ENCODE data around the gene EDC4. TPM values are rescaled to one million over a fixed set of nuclear protein-coding genes. Genes with fewer than 3 reads are reported as not detected.
A peak's percentile ranks its signal among the peaks of the same experiment; 100 is the strongest.

EDC4 gene
- total RNA-seq, 1 experiment from 2014 or later: 100 TPM

- TF ChIP-seq EZH2 (IDR thresholded peaks at IDR 0.05): no peak
- TF ChIP-seq FOSL1 (IDR thresholded peaks at IDR 0.05; ENCODE audit: low read depth): no peak
- no peak for TF ChIP-seq ZNF274 (IDR thresholded peaks at IDR 0.05; ENCODE audit: low read depth, low read length)
- TF ChIP-seq JUND (IDR thresholded peaks at IDR 0.05): no peak
- TF ChIP-seq EGR1 (IDR thresholded peaks at IDR 0.05; ENCODE audit: low read depth): no peak
- no peak for TF ChIP-seq YY1 (IDR thresholded peaks at IDR 0.05; ENCODE audit: extremely low read depth, insufficient replicate concordance, low read depth, low read length)
- no peak for TF ChIP-seq POLR2A (IDR thresholded peaks at IDR 0.05; ENCODE audit: borderline replicate concordance, extremely low read depth, insufficient read depth, insufficient read length)
- TF ChIP-seq, protein P1, sequence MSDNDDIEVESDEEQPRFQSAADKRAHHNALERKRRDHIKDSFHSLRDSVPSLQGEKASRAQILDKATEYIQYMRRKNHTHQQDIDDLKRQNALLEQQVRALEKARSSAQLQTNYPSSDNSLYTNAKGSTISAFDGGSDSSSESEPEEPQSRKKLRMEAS (IDR thresholded peaks at IDR 0.05): no peak
- TF ChIP-seq RAD21 (IDR thresholded peaks at IDR 0.05; ENCODE audit: low read depth): no peak
- no peak for TF ChIP-seq SP1 (IDR thresholded peaks at IDR 0.05; ENCODE audit: low read depth)
These were observed 19.5 kb downstream of the EDC4 start (continued) for GRCh38 chr16:67892375-67892774.

GRCh38 chr16:67892899-67893742 lies 20.3 kb downstream of the EDC4 start, which contains the start of gene PSKH1:
Gene PSKH1, plus strand, starts transcription at chr16:67893254. Its CDS starts 15,496 bp downstream, at chr16:67908750.
- TF ChIP-seq YY1 (IDR thresholded peaks at IDR 0.05; ENCODE audit: extremely low read depth, insufficient replicate concordance, low read depth, low read length) (peak; percentile 91), SRF (IDR thresholded peaks at IDR 0.05; ENCODE audit: low read depth) (peak; percentile 88), ZFX (IDR thresholded peaks at IDR 0.05) (peak; percentile 99), POLR2AphosphoS5 (IDR thresholded peaks at IDR 0.05; ENCODE audit: low read depth, low read length) (no peak; the same call in none of the 2 replicates), SP1 (IDR thresholded peaks at IDR 0.05; ENCODE audit: low read depth) (peak; percentile 71), EGR1 (IDR thresholded peaks at IDR 0.05; ENCODE audit: low read depth) (peak; percentile 57), SIN3A (IDR thresholded peaks at IDR 0.05; ENCODE audit: low read depth) (0 out of 2 replicates have a peak, but pooled peaks have one; percentile 29), ZBTB33 (IDR thresholded peaks at IDR 0.05; ENCODE audit: extremely low read depth, insufficient replicate concordance, low read length) (no peak), POLR2A (IDR thresholded peaks at IDR 0.05; ENCODE audit: borderline replicate concordance, extremely low read depth, insufficient read depth, insufficient read length) (peak; percentile 53)
- TF ChIP-seq, protein P2, sequence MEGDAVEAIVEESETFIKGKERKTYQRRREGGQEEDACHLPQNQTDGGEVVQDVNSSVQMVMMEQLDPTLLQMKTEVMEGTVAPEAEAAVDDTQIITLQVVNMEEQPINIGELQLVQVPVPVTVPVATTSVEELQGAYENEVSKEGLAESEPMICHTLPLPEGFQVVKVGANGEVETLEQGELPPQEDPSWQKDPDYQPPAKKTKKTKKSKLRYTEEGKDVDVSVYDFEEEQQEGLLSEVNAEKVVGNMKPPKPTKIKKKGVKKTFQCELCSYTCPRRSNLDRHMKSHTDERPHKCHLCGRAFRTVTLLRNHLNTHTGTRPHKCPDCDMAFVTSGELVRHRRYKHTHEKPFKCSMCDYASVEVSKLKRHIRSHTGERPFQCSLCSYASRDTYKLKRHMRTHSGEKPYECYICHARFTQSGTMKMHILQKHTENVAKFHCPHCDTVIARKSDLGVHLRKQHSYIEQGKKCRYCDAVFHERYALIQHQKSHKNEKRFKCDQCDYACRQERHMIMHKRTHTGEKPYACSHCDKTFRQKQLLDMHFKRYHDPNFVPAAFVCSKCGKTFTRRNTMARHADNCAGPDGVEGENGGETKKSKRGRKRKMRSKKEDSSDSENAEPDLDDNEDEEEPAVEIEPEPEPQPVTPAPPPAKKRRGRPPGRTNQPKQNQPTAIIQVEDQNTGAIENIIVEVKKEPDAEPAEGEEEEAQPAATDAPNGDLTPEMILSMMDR (IDR thresholded peaks at IDR 0.05 in 2 of 3, conservative IDR thresholded peaks at IDR 0.05 in 1 of 3; ENCODE audit: borderline replicate concordance in 1 of 3, insufficient read depth in 1 of 3, low read depth in 2 of 3, low read length in 2 of 3): no peak
- TF ChIP-seq, protein P1 (IDR thresholded peaks at IDR 0.05): no peak
- peaks cover 43% of the 10 kb centered on the region for H3K79me2 ChIP-seq (ENCODE audit: insufficient read depth, low read length)
- H3K9me2 ChIP-seq (ENCODE audit: insufficient read depth): no peaks in the 10 kb centered on the region
- DNase-seq (ENCODE audit: low read depth, low spot score) (peak; percentile 88), ATAC-seq (peak; percentile 99)
- H4K20me1 ChIP-seq (ENCODE audit: insufficient read depth): no peaks in the 10 kb centered on the region
- H3K4me3 ChIP-seq (replicated peaks in 1 of 2; ENCODE audit: low read depth in 1 of 2, low read length in 2 of 2): peak within 1 kb of the TSS; percentile 91 to 98
- H3K36me3 ChIP-seq (ENCODE audit: control insufficient read depth in 1 of 2, insufficient read depth in 2 of 2, low read length in 2 of 2): no peaks in the 10 kb centered on the region
- ChIA-PET POLR2A (no interaction called here), CTCF (interaction anchor here (0.6 to 1.1 kb wide), 2 partner anchors 10 to 366 kb away, joined by 3 to 4 read pairs; no protein-coding TSS in a partner anchor), RAD21 (ENCODE audit: low non-redundant PET in 1 of 2, low total read pairs in 2 of 2, uncharacterized antibody in 2 of 2, unreplicated experiment in 2 of 2) (no interaction called here)
- no peaks in the 10 kb centered on the region for H3K27me3 ChIP-seq (ENCODE audit: insufficient read depth, low read length)
- H3K4me2 ChIP-seq (ENCODE audit: low read length): peak within 1 kb of the TSS; percentile 76
- peak within 1 kb of the TSS; percentile 78 for H3K27ac ChIP-seq (ENCODE audit: low read depth, low read length)
- BruUV-seq (replicated peaks): no TSS peak
- peak within 1 kb of the TSS; percentile 1 for H2AFZ ChIP-seq (ENCODE audit: low read depth, low read length, poor library complexity, severe bottlenecking)
- H3K9me3 ChIP-seq (ENCODE audit: control insufficient read depth in 1 of 2, insufficient read depth in 1 of 2, low read depth in 1 of 2, low read length in 2 of 2): no peaks in the 10 kb centered on the region
- H3K4me1 ChIP-seq (ENCODE audit: control insufficient read depth in 1 of 2, insufficient read depth in 2 of 2, low read length in 2 of 2): peaks cover 13% of the 10 kb centered on the region in 2 experiments
- intact Hi-C loops (cut with micrococcal nuclease): no loop called here
- H3K9ac ChIP-seq (ENCODE audit: low read length): peak within 1 kb of the TSS; percentile 97
